COLO668 (cell line): ENCODE results near the gene ZNF700.
A peak's percentile ranks its signal among the peaks of the same experiment; 100 is the strongest.
"Not testable (repeated sequence)": the region's sequence is repeated elsewhere in the genome, so short reads cannot be mapped to it uniquely, and the experiment has no call there.

Source experiments
- DNase-seq: peaks from one replicate; lab custom pipeline; 2025; ENCODE audit not compliant: unreplicated experiment; lab: John Stamatoyannopoulos, UW

ZNF700 gene

DNA sequence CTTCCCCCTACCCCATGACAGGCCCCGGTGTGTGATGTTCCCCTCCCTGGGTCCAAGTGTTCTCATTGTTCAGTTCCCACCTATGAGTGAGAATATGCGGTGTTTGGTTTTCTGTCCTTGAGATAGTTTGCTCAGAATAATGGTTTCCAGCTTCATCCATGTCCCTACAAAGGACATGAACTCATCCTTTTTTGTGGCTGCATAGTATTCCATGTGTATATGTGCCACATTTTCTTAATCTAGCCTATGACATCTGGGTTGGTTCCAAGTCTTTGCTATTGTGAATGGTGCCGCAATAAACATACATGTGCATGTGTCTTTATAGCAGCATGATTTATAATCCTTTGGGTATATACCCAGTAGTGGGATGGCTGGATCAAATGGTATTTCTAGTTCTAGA is 13.5 kb downstream of the ZNF700 start:
- DNase-seq: not testable (repeated sequence)

DNA sequence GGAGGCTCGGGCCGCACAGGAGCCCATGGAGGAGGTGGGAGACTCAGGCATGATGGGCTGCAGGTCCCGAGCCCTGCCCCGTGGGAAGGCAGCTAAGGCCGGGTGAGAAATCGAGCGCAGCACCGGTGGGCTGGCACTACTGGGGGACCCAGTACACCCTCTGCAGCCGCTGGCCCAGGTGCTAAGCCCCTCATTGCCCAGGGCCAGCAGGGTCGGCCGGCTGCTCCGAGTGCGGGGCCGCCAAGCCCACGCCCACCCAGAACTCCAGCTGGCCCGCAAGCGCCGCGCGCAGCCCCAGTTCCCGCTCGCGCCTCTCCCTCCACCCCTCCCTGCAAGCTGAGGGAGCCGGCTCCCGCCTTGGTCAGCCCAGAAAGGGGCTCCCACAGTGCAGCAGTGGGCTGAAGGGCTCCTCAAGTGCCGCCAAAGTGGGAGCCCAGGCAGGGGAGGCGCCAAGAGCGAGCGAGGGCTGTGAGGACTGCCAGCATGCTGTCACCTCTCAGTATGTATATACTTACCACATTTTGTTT is 16.5 kb downstream of the ZNF700 start:
- not testable (repeated sequence) for DNase-seq

DNA sequence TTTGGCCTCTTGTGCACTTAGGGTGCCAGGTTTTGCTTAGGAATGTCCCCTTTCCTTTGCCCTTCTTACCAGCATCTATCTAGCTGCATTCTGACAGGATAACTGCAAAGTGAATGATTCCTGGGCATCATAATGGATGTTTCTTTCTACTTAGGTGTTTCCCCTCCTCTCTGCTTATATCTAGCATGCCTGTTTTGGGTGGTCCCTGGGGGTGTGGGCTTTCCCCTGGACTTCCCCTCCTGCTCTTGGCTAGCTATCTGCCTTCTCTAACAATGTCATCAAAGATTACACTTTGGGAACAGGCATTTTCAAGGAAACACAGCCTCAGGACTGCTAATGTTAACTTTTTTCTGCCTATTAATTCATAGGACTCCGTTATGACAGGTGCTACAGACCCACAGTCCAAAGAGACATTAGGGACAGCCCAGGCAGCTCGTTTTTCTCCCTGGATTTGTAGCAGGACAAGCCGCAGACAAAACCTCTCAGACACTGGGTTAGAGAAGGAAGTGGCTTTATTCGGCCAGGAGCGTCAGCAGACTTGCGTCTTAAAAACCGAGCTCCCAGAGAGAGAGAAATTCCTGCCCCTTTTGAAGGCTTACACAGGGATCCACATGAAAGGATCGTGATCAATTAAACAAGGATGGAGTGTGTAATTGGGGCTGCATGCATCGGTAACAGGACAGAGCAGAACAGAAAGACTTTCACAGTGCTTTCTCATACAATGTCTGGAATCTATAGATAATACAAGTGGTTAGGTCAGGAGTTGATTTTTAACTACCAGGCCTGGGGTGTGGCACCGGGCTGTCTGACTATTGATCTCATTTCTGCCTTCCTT is 17.3 kb downstream of the ZNF700 start:
- DNase-seq: no peak

DNA sequence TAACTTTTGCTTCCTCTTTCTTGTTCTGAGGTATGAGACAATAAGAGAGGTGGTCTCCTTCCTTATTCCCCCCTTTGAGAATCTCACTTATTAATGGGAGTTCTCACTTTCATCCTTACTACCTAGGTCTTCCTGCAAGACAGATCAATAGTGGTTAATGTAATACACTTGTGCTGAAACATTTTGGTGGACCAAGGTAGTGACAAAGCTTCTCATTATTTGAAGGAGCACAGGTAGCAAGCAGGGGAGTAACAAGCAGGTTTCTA is 17.9 kb downstream of the ZNF700 start:
- no peak for DNase-seq

DNA sequence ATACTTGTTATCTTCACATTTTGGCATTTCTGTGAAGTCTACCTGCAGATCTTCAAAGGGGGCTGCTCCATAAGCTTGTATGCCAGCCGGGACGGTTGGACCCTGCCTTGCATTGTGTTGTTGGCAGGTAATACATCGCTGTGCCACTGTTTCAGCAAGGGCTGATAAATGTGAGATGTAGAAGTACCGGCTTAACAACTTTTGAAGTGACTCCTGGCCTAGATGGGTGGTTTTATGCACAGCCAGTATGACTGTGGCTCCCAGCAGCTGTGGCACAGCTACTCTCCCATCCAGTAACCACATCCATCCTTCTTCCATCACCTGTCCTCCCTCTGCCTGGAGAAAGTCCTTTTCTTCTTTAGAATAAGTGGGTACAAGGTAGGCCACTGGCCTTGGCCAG is 19.7 kb downstream of the ZNF700 start:
- no peak for DNase-seq

DNA sequence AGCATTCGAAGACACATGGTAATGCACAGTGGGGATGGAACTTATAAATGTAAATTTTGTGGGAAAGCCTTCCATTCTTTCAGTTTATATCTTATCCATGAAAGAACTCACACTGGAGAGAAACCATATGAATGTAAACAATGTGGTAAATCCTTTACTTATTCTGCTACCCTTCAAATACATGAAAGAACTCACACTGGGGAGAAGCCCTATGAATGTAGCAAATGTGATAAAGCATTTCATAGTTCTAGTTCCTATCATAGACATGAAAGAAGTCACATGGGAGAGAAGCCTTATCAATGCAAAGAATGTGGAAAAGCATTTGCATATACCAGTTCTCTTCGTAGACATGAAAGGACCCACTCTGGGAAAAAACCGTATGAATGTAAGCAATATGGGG is 23.7 kb downstream of the ZNF700 start:
- DNase-seq: no peak

DNA sequence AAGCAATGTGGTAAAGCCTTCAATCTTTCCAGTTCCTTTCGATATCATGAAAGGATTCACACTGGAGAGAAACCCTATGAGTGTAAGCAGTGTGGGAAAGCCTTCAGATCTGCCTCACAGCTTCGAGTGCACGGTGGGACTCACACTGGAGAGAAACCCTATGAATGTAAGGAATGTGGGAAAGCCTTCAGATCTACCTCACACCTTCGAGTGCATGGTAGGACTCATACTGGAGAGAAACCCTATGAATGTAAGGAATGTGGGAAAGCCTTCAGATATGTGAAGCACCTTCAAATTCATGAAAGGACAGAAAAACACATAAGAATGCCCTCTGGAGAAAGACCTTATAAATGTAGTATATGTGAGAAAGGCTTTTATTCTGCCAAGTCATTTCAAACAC is 24.3 kb downstream of the ZNF700 start:
- no peak for DNase-seq

DNA sequence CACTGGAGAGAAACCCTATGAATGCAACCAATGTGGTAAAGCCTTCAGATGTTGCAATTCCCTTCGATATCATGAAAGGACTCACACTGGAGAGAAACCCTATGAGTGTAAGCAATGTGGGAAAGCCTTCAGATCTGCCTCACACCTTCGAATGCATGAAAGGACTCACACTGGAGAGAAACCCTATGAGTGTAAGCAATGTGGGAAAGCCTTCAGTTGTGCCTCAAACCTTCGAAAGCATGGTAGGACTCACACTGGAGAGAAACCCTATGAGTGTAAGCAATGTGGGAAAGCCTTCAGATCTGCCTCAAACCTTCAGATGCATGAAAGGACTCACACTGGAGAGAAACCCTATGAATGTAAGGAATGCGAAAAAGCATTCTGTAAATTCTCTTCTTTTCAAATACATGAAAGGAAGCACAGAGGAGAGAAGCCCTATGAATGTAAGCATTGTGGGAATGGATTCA is 24.7 kb downstream of the ZNF700 start:
- DNase-seq: not testable (repeated sequence)

DNA sequence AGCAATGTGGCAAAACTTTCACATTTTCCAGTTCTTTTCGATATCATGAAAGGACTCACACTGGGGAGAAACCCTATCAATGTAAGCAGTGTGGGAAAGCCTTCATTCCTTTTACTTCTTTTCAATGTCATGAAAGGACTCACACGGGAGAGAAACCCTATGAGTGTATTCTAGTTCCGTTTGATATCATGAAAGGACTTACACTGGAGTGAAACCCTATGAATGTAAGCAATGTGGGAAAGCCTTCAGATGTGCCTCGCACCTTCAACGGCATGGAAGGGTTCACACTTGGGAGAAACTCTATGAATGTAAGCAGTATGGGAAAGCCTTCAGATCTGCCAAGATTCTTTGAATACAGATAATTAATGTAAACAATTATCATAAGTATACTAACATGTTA is 25.4 kb downstream of the ZNF700 start:
- DNase-seq: no peak

DNA sequence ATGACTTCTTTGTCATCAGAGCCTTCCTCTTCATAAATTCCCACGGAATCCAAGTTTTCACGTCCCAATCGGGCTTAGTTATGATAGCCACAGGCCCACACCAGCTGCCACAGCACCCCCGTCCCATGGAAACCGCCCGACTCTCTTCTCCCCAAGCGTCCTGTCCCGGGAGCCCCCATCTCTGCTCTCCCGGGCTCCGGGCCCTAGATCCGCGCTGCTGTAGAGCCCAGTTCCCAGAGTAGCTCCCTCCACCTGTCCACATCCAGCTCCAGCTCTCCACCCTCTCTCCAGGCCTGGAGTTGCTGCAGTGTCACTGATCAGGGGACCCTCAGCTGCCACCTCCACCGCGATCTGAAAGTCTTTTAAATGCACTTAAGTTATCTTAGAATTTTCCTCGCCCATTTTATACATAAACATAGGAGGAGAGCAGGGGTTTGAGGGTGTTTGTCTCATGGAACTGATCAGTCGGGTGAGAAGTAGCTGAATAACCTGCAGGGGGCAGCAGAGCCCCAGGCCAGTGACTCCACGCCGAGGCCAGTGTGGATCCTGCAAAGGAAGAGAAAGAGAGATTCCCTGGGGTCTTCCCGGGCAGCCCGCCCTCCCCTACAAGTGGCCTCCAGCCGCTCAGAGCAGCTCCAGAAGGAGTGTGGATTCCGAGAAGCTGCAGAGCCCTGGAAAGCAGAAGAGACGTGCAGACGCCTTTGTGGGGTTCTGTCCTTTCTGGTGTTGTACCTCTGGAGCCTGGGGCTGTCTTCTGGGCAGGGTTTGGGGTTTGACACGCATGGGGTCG is 38.9 kb downstream of the ZNF700 start:
- peak; percentile 76 for DNase-seq

DNA sequence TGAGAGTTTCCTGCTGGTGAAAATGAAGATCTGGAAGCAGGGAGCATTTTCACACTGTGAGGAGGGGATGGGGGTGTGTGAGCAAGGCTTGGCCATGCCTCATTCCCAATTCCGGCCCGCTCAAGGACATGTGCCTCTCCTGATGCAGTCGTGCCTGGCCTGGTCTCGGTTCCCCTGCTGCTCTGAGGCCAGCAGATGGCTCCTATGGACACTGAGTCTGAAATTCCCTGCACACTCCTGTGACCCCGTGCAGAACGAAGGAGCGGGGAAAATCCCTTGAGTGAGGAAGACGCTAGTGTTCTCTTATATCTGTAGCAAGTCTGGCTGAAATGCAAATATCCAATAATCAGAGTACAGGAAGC is 39.6 kb downstream of the ZNF700 start:
- DNase-seq: peak; percentile 67

DNA sequence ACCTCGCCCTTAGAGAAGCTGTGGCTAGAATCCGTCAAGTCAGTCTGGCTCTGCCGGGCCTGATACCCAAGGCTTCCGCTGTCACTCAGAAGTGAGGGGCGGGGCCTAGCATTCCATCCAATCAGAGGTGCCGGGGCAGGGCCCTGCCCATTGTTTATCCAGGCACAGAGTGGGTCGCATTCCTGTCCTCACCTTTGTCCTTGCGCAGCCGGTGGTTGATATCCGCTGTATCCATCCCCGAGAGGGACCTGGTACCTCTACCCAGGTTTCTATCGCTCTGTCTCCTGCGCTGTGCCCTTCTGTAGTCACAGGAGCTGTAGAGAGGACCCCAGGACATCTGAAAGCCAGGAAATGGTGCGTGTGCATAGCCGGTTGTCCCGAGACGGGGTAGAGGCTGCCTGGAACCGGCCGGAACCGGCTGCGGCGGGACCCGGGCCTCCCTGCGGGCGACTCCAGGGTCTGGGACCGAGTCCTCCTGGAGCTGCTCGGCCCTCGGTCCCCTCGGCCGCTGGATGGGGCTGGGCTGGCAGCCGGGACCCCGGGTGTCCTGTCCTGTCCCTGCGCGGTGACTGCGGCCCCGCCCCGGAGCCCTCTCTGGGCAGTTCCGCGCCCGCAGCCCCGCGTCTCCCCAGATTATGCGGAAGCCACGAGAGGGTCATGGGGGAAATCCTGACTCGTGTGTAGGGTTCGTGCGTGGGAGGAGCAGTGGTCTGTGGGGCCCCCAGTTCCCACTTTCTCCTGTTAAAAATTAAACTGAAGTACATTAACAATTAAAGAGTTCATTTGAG is 40.1 kb downstream of the ZNF700 start, which contains the start of gene ZNF763:
ZNF763 (plus strand) TSS at position 183 of the 788 bp plus-strand sequence; CDS start at position 352, 169 bp downstream.
- peak; percentile 93 for DNase-seq

DNA sequence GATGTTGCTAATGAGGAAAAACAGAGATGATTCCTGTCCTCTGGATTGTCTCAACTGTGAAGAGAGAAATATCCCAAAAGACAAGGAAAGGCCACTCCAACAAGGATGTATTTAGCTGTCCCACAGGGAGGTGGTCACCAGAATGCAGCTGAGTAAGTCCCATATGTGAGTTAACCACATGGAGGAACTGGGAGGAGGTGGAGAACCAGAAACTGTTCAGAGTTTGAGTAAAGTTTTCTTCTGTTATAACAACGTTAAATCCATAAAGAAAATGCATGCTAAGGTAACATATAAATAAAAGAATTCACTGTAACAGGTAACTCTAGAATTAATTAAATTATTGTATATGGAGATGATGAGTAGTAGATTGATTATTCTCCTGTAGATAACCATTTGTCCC is 45.3 kb downstream of the ZNF700 start:
- no peak for DNase-seq

DNA sequence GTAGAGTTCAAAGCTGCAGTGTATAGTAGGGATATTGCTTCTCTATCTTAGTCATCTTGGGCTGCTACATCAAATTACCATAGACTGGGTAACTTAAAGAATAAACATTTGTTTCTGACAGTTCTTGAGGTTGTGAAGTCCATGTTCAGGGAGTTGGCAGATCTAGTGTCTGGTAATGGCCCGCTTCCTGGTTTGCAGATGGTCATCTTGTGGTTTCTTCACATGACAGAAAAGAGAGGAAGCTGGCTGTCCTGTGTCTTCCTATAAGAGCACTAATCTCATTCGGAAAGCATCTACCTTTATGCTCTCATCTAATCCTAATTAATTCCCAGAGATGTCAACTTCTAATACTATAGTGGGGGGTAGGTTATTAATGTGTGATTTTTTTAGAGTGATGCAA is 46.1 kb downstream of the ZNF700 start:
- no peak for DNase-seq

DNA sequence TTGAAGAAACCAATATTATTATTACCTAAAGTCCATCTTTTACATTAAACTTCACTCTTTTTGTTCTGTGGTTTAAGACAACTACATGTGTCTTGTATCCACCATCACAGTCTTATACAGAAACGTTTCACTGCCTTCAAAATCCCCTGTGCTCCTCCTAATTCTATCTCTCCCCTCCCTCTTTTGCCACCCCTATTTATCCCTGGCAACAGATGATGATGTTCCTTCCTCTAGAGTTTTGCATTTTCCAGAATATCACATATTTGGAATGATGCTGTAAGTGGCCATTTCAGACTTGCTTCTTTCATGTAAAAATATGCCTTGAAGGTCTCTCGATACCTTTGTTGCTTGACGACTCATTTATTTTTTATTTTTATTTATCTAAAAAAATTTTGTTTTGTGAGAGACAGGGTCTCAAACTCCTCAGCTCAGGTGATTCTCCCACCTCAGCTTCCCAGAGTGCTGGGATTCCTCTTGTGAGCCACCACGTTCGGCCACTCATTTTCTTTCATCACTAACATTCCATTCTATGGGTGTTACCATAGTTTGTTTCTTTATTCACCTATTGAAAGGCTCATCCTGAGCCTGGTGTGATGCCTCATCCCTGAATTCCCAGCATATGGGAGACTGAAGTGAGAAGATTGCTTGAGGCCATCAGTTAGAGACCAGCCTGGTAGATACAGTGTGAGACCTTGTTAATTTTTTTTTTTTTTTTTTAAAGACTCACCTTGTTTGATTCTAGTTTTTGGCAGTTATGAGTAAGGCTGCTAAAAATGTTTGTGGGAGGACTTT is 48.3 kb downstream of the ZNF700 start:
- no peak for DNase-seq

DNA sequence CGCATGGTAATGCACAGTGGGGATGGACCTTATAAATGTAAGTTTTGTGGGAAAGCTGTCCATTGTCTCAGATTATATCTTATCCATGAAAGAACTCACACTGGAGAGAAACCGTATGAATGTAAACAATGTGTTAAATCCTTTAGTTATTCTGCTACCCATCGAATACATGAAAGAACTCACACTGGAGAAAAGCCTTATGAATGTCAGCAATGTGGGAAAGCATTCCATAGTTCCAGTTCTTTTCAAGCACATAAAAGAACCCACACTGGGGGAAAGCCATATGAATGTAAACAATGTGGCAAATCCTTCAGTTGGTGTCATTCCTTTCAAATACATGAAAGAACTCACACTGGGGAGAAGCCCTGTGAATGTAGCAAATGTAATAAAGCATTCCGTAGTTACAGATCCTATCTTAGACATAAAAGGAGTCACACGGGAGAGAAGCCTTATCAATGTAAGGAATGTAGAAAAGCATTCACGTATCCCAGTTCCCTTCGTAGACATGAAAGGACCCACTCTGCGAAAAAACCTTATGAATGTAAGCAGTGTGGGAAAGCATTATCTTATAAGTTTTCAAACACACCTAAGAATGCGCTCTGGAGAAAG is 53.7 kb downstream of the ZNF700 start:
- no peak for DNase-seq

DNA sequence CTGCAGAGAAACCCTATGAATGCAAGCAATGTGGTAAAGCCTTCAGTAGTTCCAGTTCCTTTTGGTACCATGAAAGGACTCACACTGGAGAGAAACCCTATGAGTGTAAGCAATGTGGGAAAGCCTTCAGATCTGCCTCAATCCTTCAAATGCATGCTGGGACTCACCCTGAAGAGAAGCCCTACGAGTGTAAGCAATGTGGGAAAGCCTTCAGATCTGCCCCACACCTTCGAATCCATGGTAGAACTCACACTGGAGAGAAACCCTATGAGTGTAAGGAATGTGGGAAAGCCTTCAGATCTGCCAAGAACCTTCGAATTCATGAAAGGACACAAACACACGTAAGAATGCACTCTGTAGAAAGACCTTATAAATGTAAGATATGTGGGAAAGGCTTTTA is 54.6 kb downstream of the ZNF700 start:
- no peak for DNase-seq

DNA sequence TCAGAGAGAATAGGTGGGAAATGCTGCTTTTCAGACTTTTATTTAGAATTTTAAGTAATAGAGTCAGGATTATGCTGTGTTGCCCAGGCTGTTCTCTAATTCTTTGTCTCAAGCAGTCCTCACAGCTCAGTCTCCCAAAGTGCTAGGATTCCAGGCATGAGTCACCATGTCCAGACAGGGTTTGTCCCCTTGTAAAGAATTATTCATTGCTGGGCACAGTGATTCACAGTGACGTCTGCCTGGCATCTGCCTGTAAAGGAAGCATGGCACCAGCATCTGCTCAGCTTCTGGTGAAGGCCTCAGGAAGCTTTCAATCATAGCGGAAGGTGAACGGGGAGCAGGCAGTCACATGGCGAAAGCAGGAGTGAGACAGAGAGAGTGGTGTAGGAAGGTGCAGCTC is 57.6 kb downstream of the ZNF700 start:
- no peak for DNase-seq

DNA sequence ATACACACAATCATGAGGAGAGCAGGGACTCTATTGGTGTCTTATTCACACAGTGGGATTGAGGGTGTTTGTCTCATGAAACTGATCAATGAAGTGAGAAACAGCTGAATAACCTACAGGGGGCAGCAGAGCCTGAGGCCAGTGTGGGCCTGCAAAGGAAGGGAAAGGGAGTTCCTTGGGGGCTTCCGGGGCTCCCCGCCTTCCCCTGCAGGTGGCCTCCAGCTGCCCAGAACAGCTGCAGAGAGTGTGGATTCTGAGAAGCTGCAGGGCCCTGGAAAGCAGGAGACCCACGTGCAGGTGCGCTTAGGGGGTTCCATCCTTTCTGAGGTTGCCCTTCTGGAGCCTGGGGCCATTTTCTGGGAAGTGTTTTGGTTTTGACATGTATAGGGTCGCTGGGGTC is 60.1 kb downstream of the ZNF700 start:
- peak; percentile 16 for DNase-seq

DNA sequence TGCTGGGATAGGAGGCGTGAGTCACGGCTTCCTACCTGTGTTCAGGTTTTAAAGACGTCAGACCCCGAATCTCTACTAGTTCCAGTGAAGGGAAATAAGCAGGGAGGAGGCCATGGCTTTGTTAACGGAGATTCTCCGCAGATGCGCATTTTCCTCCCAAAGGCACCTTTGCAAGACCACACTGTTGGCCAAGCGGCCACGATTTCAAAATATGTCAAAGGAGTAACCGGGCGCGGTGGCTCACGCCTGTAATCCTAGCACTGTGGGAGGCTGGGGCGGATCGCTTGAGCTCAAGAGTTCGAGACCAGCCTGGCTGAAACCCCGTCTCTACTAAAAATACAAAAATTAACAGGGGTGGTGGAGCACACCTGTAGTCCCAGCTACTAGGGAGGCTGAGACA is 61.8 kb downstream of the ZNF700 start:
- DNase-seq: no peak
